Measurements from ENCODE around the gene CCL17. TPM values are rescaled to one million over a fixed set of nuclear protein-coding genes. Genes with fewer than 3 reads are reported as not detected.

Gene CCL17
- total and polyA plus RNA-seq, 12 donors, result 0.35 to 1.0 TPM; not detected in 10

DNA sequence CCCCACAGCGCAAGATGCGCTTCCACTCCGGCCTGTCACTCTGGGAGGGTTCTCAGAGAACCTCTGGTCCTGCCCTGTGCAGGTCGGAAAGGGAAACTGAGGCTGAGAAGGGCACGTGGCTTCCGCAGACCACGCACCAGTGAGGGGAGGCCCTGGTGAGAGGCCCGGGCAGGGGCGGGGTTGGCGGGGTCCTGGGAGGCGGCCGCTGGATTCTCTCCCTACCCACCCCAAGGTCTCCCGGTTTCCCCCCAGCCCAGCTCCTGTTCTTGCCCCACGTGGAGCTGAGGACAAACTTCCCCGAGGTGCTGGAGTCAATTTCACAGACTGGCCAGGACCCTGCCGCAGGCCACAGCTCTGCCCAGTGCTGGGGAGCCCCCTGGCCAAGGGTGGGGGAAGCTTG, 11.5 kb downstream of the CCL17 start:
- peaks cover 11 to 40% (median 32%) of the 10 kb centered on the region in 9 donors for H3K4me1 ChIP-seq
- WGBS, 2 donors, result 86 to 88% methylated on average over 16 of the region's 16 CpGs
- no peaks in the 10 kb centered on the region for H3K27me3 ChIP-seq
- H3K4me3 ChIP-seq, result no peak overlapping the region
- DNase-seq (no peak), ATAC-seq (peak in 4 of 8 donors; percentile 1 to 4 (median 3))
- intact Hi-C loops (cut with DNase I), result loop anchor here in 8 of 10 donors (2.0 to 10.0 kb wide), 6 partner anchors 43 to 331 kb away; partner anchors contain the start of genes CX3CL1 (in 4 of the 8) and ARL2BP (in 1 of the 8)
- H3K36me3 ChIP-seq, result no peaks in the 10 kb centered on the region
- H3K27ac ChIP-seq, result peak overlapping the region in 3 of 10 donors; percentile 43 to 58 (median 57)
- TF ChIP-seq, protein P1, sequence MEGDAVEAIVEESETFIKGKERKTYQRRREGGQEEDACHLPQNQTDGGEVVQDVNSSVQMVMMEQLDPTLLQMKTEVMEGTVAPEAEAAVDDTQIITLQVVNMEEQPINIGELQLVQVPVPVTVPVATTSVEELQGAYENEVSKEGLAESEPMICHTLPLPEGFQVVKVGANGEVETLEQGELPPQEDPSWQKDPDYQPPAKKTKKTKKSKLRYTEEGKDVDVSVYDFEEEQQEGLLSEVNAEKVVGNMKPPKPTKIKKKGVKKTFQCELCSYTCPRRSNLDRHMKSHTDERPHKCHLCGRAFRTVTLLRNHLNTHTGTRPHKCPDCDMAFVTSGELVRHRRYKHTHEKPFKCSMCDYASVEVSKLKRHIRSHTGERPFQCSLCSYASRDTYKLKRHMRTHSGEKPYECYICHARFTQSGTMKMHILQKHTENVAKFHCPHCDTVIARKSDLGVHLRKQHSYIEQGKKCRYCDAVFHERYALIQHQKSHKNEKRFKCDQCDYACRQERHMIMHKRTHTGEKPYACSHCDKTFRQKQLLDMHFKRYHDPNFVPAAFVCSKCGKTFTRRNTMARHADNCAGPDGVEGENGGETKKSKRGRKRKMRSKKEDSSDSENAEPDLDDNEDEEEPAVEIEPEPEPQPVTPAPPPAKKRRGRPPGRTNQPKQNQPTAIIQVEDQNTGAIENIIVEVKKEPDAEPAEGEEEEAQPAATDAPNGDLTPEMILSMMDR (IDR thresholded peaks at IDR 0.05), result no peak
- no peaks in the 10 kb centered on the region for H3K9me3 ChIP-seq

DNA sequence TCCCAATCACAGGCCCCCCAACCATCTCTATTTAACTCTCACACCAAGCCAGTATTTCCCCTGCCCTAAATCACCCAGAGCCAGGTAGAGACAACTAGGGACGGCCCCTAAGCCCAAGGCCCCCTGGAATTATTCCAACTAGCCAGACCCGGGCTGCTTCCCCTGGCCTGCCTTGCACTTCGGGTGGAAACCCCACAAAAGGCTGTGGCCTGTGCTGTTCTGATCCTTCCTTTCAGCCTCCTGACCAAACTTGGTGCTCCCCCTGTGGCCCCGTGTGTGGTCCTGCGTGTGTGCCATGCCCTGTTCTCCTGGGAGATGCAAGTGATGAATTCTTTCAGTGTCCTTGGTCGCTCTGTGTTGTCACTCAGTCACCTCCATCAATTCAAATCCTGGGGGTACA, 14.9 kb downstream of the CCL17 start:
- WGBS, 2 donors, result 78% methylated on average over 6 of the region's 6 CpGs
- Histone ChIP-seq H3K4me1 (peaks cover 11 to 57% (median 39%) of the 10 kb centered on the region in 9 donors), H3K27ac (peak overlapping the region in 2 of 10 donors; percentile 3 to 33), H3K27me3 (no peaks in the 10 kb centered on the region), H3K4me3 (no peak overlapping the region), H3K9me3 (no peaks in the 10 kb centered on the region), H3K36me3 (no peaks in the 10 kb centered on the region)
- ATAC-seq (no peak), DNase-seq (no peak)
- TF ChIP-seq, protein P1 (IDR thresholded peaks at IDR 0.05), result no peak
- intact Hi-C loops (cut with DNase I), result loop anchor here in 9 of 10 donors (1.0 to 10.0 kb wide), 8 partner anchors 47 to 335 kb away; partner anchors contain the start of genes CX3CL1 (in 3 of the 9) and ARL2BP (in 1 of the 9)

DNA sequence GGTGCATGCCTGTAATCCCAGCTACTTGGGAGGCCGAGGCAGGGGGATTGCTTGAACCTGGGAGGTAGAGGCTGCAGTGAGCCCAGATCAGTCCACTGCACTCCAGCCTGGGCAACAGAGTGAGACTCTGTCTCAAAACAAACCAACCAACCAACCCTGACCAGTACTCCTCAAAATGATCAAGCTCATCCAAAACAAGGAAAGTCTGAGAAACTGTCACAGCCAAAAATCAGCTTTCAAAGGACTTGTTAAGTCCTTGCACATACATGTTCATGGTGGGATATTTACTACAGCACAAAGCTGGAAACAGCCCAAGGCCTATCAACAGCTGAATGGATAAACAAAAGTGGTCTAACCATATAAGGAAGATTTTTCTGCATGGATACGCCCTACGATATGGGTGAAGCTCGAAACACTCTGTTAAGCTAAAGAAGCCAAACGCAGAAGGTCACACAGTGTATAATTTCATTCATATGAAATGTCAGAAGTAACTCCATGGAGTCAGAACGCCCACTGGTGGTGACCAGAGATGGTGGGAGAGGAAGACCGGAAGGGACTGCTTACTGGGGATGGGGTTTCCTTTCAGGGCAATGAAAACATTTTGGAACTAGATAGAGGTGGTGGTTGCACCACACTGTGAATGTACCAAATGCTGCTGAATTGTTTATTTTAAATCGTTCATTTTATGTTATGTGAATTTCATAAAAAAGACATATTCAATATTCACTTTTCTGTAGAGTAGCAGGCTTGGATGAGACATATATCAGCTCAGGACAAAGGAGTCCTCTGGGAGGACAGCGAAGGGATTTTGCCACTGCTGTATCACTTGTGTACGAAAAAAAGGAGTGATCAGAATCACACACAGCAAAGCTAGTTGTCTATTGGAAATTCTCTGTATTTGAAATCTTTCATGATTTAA, 17.7 kb downstream of the CCL17 start:
- Histone ChIP-seq H3K27ac (peak overlapping the region in 1 of 10 donors; percentile 41), H3K4me1 (peaks cover 8 to 51% (median 37%) of the 10 kb centered on the region in 9 donors), H3K36me3 (peaks cover 0 to 12% (median under 1%) of the 10 kb centered on the region in 9 donors), H3K27me3 (no peaks in the 10 kb centered on the region), H3K9me3 (no peaks in the 10 kb centered on the region), H3K4me3 (no peak overlapping the region)
- intact Hi-C loops (cut with DNase I), result loop anchor here in 4 of 10 donors (1.0 to 10.0 kb wide), 3 partner anchors 95 to 337 kb away; no protein-coding TSS in a partner anchor
- DNase-seq, result peak in 1 of 2 donors; percentile 57
- TF ChIP-seq, protein P1 (IDR thresholded peaks at IDR 0.05), result peak; percentile 15 to 82 (median 70)
- WGBS, 2 donors, result 35 to 36% methylated on average over 10 of the region's 10 CpGs
- peak in 4 of 8 donors; percentile 36 to 65 (median 48) for ATAC-seq

DNA sequence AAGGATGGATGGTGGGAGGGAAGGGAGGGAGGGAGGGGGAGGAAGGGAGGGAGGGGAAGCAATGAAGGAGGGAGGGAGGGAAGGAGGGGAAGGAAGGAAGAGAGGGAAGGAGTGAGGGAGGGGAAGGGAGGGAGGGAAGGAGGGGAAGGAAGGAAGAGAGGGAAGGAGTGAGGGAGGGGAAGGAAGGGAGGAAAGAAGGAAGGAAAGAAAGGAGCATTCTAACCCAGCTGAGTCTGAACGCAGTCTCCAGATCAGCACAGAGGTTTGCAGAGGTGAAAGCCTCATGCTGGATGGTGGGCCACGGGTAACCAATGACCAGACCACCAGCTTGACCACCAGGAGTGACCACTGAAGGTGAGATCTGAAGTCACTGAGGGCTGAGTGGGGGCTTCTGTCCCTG, 18.6 kb downstream of the CCL17 start:
- intact Hi-C loops (cut with DNase I), result loop anchor here in 2 of 10 donors (5.0 to 10.0 kb wide), 2 partner anchors 94 to 338 kb away; no protein-coding TSS in a partner anchor
- DNase-seq, result no peak

More for the DNA sequence above, 18.6 kb downstream of the CCL17 start:
- H3K27me3 ChIP-seq, result no peaks in the 10 kb centered on the region
- H3K9me3 ChIP-seq, result no peaks in the 10 kb centered on the region
- H3K27ac ChIP-seq, result no peak overlapping the region
- TF ChIP-seq, protein P1 (IDR thresholded peaks at IDR 0.05), result no peak
- ATAC-seq, result no peak
- peaks cover 6 to 42% (median 29%) of the 10 kb centered on the region in 9 donors for H3K4me1 ChIP-seq
- no peak overlapping the region for H3K4me3 ChIP-seq
- peaks cover 0 to 21% (median 10%) of the 10 kb centered on the region in 9 donors for H3K36me3 ChIP-seq
- WGBS, 2 donors, result 82 to 91% methylated on average over 2 of the region's 2 CpGs

All from heart right ventricle (tissue), 16 donors.